HG03442 (cell line): Measurements from ENCODE around the gene RFESD.
"Not testable (repeated sequence)": the region's sequence is repeated elsewhere in the genome, so short reads cannot be mapped to it uniquely, and the experiment has no call there.

Experiments
- ATAC-seq: cut with Tn5 transposase; IDR thresholded peaks from one replicate; pipeline ENCODE4 v1.9.1; 2021; ENCODE audit warnings: mild to moderate bottlenecking, moderate library complexity; ENCODE audit not compliant: unreplicated experiment

RFESD gene

DNA sequence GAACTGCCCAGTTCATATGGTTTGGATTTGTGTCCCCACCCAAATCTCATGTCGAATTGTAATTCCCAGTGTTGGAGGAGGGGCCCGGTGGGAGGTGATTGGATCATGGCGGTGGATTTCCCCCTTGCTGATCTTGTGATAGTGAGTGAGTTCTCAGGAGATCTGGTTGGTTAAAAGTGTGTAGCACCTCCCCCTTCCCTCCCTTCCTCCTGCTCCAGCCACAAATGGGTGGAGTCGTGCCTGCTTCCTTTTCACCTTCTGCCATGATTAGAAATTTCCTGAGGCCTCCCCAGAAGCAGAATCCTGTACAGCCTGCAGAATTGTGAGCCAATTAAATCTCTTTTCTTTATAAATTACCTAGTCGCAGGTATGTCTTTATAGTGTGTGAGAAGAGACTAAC is 59.6 kb downstream of the RFESD start:
- not testable (repeated sequence) for ATAC-seq

GRCh38 chr5:95707055-95707454 is 60.5 kb downstream of the RFESD start:
- no peak for ATAC-seq
